GM21381 (cell line): Measurements from ENCODE around the gene CXCL3.
A peak's percentile ranks its signal among the peaks of the same experiment; 100 is the strongest.

ENCODE experiments used
- ATAC-seq: cut with Tn5 transposase; IDR thresholded peaks from one replicate; pipeline ENCODE4 v1.9.1; 2021; ENCODE audit warnings: mild to moderate bottlenecking, moderate library complexity; ENCODE audit not compliant: unreplicated experiment

The CXCL3 gene

DNA sequence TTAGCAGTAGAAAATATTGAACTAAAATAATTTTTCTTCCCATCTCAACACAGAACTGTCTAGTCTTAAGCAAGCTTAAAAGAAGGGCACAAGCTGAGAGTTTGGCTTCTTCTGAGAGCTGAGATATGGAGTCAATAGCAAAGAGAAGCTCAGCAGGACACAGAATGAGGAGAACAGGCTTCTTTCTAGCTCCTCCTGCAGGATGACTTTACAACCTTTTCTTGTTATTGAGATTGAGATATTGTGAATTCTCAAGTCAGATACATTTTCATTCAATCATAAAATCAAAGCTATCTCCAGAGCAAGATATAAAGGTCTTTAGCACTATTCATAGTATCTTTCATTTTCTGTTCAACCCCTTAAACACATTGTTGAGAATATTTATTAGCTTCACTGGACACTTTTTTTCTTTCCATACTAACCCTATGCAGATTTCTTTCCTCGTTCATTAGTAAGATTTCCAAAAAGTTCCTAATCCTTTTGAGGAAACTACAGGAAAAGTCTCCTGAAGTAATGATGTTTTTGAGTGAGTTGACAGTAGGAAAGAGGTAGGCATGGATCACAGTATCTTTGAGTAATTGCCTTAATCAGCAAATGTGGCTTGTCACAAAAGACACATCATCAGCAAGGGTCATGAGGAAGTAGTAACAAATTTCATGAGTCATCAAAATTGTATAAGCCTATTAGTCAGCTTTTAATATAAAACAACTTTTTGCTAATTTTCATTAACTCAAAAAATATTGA lies 17.8 kb upstream of the CXCL3 start:
- ATAC-seq: no peak

DNA sequence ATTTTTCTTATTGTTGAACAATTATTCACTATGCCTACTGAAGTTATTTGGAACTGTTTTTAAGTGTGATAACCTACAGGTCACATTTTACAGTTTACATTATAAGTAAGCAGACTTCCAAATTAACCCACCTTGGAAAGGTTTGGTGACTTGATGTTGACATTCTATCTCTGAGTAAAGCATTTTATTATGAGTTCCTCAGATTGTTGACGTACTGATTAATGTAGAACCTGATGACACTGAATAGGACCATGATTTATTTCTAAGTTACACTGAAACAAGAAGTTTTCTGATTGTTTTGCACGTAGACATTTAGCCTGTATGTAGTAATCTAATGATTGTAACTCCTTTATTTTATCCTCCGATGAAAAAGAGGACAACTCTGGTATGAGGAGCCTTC lies 17.0 kb upstream of the CXCL3 start:
- no peak for ATAC-seq

DNA sequence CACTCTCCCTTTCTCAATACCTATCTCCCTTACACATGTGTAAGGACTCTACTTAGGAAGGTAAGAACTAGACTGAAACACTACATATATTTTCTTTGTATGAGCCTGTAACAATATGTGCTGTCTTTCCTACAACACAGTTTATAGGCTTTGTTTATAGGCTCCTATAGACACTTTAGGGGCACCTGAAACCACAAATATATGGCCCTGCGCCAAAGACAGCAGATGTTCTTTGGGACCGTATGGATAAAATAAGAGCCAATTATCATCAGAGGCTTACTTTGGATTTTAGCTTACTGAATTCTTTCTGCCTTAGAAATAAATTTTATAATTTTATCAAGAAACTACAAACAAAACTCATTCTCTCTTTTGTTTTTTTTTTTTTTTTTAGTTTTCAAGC lies 16.6 kb upstream of the CXCL3 start:
- ATAC-seq: no peak

DNA sequence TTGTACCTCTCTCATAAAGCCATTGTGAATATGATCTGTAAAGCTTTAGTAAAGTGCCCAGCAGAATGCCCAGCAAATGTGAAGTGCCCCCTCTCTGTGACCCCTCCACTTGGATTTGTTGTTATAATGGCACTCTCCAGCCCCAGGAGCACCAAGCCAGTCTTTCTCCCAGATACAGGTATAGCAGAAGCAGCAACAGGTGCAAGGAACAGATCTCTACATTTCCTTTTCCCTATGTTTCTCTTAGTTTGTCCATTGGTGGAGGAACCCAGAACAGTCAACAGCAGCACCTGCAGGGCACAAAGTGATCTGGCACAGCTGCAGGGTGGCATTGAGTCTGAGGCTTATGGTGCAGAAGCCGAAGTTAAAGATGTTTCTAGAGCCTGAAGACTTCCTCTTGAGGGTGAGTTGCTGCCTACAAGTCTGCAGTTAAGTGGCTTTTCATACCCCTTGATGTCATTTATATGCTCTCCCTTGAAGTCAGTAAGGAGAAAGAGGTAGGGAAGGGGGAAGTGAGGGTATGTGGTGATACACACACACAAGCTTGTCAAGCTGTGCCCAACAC lies 16.1 kb upstream of the CXCL3 start:
- no peak for ATAC-seq

DNA sequence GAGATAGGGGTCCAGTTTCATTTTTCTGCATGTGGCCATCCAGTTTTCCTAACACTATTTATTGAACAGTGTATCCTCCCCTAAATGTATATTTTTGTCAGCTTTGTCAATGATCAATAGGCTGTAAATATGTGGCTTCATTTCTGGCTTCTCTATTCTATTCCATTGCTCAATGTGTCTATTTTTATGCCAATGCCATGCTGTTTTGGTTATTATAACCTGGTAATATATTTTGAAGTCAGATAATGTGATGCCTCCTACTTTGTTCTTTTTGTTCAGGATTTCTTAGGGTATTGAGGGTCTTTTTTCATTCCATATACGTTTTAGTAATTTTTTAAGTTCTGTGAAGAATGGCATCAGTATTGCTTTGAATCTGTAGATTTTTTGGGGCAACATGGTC lies 8.7 kb upstream of the CXCL3 start:
- no peak for ATAC-seq

DNA sequence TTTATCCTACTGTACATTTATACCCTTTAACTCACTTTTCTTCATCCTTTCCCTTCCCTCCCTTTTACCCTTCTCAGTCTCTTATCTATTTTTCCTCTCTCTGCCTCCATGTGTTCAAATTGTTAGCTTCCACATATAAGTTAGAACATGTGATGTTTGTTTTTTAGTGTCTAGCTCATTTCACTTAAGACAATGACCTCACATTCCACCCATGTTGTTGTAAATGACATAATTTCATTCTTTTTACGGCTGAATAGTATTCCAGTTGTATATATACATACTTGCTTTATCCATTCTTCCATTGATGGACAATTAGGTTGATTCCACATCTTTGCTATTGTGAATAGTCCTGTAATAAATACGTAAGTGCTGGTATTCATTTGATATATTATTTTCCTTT lies 7.3 kb upstream of the CXCL3 start:
- no peak for ATAC-seq

DNA sequence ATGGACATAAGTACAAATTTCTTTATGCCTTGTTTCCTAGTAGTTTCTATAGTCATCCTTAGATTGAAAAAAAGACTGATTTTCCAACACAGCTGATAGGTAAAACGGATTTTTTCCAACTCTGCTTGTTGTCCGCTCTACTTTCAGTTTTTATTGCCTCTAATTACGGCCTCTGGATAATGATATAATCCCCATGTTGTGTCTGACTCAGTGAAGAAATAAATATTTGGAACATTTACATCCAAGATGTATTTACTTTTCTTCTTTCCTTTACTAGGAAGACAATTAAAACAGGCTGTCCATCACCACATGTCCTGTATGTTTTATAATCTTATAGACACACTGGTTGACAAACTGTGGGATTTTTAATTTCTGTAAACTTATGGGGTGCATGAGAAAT lies 6.8 kb upstream of the CXCL3 start:
- no peak for ATAC-seq

DNA sequence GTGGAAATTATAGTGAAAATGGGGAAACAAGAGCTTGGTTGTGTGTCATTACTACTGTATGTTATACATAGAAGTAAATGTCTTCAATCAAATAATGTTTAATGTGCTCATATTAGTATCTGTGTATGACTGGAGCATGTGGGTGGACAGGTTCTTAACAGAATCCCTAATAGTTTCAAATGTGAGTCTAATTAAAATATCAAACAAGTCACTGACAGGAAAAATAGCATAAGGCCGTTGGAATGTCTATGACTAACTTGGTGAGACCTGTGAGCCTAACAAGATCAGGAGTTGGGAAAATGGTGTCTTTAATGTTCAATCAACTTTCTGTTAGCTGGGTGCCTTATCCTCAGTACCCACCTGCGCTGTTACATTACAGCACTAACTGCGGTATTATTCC lies 6.2 kb upstream of the CXCL3 start:
- no peak for ATAC-seq

DNA sequence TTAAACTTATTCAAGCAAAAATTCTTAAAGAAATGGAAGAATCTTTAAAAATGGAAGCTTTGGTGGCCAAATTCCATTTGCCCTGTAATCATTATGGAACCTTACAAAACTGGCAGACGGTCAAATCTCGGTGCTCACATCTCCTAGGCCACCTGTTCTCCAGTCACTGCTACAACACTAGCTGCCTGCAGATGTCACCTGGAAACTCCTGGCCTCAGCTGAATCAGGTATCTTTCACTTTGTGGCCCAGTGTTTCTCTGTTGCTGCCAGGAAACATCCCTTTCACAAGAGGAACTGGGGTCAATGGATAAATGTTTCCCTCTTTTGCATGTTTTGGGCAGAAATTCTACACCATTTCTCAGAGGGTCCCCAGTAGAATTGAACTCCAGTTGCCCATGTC lies 4.2 kb upstream of the CXCL3 start:
- no peak for ATAC-seq

DNA sequence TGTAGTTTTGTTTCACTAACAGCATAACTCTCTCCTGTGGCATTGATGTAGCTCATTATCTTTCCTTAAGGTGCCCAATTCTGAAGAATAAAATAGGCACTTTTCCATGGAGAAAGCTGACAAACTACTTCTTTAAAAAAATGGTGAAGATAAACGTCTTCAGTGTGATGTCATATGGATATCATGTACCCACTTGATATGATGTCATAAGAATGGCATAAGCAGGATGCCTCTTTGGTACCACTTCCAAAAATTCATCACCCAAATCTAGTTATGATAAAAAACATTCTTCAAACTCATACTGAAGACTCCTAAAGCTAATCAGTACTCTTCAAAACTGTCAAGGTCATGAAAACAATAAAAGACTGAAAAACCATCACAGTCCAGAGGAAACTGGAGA lies 2.9 kb upstream of the CXCL3 start:
- ATAC-seq: no peak

DNA sequence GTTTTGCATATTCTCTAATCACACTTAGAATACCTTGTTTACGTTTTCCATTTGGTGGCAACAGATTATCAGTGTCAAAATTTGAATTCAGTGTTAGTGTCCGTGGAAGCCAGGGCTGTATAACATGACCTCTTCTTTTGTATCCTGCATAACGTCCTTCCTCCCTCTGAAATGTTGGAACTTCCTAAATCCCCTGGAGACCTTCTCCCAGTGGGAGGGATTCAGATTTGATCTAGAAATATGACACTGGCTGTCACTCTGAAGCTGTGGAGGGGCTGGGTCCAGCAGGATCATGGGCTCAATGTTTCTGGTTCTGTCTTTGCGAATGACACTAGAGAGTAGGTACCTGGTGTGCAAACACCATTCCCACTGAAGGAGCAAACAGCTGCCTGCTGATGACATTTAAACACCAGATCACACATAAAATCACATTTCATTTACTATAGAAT lies 850 bp upstream of the CXCL3 start:
- peak; percentile 2 for ATAC-seq

DNA sequence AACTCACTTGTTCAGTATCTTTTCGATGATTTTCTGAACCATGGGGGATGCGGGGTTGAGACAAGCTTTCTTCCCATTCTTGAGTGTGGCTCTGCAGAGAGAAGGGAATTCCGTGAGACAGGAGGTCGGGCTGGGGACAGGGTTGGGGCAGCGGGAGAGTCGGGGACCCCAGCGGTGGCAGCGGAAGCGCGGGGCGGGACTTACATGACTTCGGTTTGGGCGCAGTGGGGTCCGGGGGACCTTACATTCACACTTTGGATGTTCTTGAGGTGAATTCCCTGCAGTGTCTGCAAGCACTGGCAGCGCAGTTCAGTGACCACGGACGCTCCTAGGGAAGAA lies 434 bp downstream of the CXCL3 start:
- ATAC-seq: no peak

DNA sequence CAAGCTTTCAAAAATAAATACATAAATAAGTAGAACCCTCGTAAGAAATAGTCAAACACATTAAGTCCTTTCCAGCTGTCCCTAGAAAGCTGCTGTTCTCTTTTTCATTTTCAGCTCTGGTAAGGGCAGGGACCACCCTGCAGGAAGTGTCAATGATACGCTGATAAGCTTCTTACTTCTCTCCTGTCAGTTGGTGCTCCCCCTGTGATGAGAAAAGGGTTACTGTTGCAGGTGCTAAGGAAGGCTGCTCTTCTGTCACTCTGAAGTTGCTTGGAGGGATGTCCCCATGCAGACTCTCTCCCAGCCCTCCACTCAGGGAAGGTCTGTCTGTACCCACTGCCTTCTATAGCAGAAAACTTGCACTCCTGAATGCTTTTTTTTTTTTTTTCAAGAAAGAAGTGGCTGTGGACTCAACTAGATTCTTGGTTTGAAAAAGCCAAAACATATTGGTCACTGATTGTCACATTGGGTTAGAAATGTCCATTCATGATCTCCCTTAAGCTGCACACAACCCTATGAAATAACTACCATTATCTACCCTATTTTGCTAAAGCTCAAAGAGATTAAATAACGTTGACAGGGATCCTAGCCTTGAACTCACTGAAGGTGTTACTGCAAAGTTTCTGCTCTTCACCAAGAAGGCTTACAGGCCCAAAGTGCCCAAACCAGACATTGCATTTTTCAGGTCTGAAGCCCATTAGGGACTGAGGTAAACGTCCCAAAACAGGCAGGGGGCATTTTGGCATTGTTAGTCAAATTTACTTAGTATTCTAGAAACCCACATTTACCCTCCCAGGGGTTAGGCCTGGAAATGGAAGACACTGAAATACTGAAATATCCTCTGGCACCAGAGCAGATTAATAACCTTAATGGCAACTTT lies 1.2 kb downstream of the CXCL3 start:
- no peak for ATAC-seq

DNA sequence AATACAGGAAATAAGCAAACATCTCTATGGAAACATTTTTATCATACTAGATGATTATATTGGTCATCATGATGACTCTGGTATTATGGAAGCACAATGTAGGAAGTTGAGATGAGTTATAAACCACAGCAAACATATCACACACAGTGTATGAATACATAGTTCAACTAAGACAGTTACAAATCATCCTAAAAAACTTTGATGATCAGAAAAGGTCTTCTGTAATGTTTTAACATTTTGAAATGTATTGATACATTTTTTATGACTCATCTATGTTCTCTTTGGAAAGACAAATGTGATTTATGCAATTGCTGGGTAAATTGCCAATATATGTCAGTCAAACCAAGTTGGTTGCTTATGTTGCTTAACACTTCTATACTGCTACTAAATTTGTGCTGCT lies 4.8 kb downstream of the CXCL3 start:
- no peak for ATAC-seq

DNA sequence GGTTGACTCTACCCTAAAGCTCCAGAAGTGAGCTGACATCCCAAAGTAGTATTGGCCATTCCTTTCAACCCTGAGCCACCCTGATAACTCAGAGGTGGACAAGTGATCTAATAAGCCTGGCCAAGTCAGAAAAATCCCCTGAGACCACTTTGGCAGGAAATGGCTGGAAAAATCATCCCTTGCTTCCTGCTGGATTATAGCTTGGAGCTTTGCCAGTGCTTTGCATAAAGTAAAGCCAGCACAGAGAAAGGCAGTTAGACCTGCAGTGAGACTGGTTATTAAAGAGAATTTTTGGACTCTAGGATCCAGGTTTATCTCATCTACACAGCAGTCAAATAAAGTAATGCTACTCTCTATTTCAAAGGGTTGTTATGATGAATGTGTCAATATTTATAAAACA lies 6.4 kb downstream of the CXCL3 start:
- no peak for ATAC-seq

DNA sequence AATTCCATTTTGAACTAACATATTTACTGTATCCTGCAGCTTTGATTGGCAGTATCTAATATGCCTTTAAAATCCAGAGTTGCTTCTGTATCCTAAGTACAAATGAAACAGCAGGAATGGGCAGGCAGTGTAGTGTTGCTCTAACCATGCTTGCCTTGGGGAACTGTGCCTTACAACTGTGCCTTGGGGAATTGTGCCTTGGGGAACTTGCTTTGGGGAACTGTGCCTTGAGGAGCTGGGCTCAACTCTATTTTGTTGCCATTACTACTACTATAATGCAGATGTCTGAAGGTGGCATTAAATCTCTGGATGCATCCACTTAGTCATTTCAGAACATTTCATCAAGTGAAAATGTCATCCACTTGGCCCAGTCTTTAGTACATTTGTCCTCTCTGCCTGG lies 6.9 kb downstream of the CXCL3 start:
- ATAC-seq: no peak

DNA sequence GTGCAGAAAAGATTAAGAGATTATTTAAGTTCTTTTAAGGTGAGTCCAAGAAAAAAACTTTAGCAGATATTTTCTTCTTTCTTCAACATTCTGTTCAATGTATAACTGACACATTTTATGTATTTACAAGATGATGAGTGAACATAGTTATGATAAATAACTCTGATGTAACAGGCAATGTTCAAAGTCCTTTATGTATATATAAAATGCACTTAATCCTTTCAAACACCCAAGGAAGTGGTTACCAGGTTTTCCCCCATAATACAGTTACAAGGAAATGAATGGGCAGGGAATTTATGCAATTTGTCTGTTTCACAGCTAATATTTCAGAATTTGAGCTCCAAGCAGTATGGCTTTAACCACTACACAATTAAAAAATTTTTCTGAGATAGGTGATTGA lies 8.2 kb downstream of the CXCL3 start:
- no peak for ATAC-seq

DNA sequence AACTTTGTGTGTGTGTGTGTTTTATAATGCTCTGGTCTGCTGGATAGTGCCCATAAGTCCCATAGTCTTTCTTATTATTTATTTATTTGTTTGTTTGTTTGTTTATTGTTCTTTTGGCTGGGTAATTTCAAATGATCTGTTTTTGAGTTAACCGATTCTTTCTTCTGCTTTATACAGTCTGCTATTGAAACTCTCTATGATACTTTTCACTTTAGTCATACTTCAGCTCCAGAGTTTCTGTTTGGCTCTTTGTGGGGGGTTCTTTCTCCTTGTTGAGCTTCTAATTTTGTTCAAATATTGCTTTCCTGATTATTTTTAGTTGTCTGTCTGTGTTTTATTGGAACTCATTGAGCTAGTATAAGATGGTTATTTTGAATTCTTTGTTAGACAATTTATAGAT lies 10.0 kb downstream of the CXCL3 start:
- no peak for ATAC-seq

DNA sequence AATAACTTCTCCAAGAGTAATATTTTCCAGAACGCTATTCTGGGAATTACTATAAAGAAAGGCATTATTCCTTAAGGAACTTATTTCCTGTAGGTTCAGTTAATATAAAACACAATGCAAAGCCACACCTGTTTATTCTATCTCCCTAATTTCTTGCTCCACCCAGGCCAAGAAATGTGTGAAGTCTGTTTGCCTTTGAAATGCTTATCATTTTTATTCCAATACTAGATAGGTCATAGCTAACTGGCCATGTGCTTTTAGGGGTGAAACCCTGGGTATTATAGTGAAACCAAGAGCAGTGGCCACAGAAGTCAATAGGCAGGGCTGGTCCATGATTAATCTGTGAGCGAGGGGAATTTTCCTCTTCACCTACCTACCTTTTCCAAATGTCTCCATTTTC lies 14.8 kb downstream of the CXCL3 start:
- no peak for ATAC-seq

DNA sequence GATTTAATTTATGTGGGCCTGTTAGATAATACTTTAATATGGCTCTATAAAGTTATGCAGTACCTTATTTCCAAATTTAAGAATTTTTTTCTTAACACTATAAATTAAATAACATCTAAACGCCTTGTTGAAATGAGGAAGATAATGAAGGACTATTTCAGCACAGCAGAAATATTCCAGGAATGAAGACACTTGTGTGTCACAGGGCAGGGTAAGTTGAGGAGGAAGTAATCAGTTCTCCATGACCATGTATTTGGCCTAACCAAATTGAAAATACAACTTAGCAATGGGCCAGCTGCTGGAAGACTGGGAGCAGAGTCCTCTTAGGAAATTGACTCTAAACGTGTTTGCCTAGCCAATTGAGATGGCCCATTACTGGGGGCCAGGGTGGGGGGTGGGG lies 16.9 kb downstream of the CXCL3 start:
- ATAC-seq: no peak

DNA sequence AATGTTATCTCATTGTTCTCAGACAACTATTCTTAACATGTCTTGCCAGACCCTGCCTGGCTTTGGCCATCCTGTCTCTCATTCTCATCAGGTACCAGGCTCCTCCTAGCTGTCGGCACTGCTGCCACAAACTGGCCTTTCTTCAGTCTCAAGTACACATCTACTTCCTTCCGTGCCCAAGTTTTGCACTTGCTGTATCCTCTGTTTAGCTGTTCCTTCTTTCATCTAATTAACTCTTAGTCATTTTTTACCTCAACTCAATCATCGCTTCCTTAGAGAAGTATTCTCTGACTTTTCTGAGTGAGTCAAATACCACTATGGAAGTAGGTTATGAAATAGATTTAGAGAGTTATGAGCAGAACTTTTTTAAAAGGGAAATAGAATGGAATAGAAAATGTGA lies 19.7 kb downstream of the CXCL3 start:
- ATAC-seq: no peak

DNA sequence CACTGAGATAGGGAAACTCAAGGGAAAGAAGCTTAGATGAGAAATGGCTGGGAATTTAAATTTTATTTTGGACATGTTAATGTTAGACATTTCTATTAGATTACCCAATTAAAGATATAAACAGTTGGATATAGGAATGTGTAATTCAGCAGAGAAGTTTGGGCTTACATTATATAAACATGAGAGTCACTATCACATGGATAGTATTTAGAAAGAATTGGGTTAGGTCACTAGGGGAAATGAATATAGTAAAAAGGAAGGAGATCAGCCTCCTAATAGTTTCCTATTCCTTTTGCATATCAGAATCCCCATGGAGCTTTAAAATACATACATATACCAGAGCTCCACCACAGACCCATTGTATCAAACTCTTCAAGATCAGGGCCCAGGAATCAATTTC lies 20.4 kb downstream of the CXCL3 start:
- no peak for ATAC-seq
